Non-pigmented ciliary epithelial cell (primary cell): Measurements from ENCODE around the gene NR2F2.

Experiments used
- DNase-seq: peaks from one replicate; pipeline ENCODE4 v3.0.0-alpha.2; 2010; ENCODE audit warnings: low read depth

The NR2F2 gene

GRCh38 chr15:96320107-96320506 lies 10.4 kb upstream of the NR2F2 start:
- DNase-seq = no peak

- no peak for DNase-seq
Observed at GRCh38 chr15:96320703-96321638, 9.5 kb upstream of the NR2F2 start.

GRCh38 chr15:96321639-96322535 lies 8.6 kb upstream of the NR2F2 start:
- DNase-seq = no peak

GRCh38 chr15:96322536-96323318 lies 7.8 kb upstream of the NR2F2 start:
- DNase-seq = no peak

GRCh38 chr15:96323319-96324145 lies 7.0 kb upstream of the NR2F2 start:
- DNase-seq = no peak

GRCh38 chr15:96324192-96324895 lies 6.2 kb upstream of the NR2F2 start:
- DNase-seq = no peak

GRCh38 chr15:96324940-96325540 lies 5.5 kb upstream of the NR2F2 start:
- no peak for DNase-seq

- no peak for DNase-seq
Observed at GRCh38 chr15:96325541-96326327, 4.8 kb upstream of the NR2F2 start.

GRCh38 chr15:96326328-96327154 lies 4.0 kb upstream of the NR2F2 start:
- no peak for DNase-seq

- DNase-seq = peak; percentile 77
Observed at GRCh38 chr15:96327155-96327741, 3.3 kb upstream of the NR2F2 start.

GRCh38 chr15:96328181-96328876 lies 2.2 kb upstream of the NR2F2 start:
- no peak for DNase-seq

GRCh38 chr15:96328877-96329195 lies 1.7 kb upstream of the NR2F2 start:
- no peak for DNase-seq

- DNase-seq = no peak
Observed at GRCh38 chr15:96329403-96329981, 1.0 kb upstream of the NR2F2 start.

GRCh38 chr15:96330064-96330449 lies 443 bp upstream of the NR2F2 start:
- DNase-seq = no peak

- DNase-seq = no peak
Observed at GRCh38 chr15:96331144-96331944, 844 bp downstream of the NR2F2 start.

- no peak for DNase-seq
Observed at GRCh38 chr15:96331945-96332636, 1.6 kb downstream of the NR2F2 start.
